Activated CD4-positive, alpha-beta T cell treated with anti-CD3 and anti-CD28 coated beads for 36 hours (primary cell): ENCODE measurements around the gene NT5C3B. TPM values are rescaled to one million over a fixed set of nuclear protein-coding genes. Genes with fewer than 3 reads are reported as not detected.
"Not testable (repeated sequence)": the region's sequence is repeated elsewhere in the genome, so short reads cannot be mapped to it uniquely, and the experiment has no call there.

Experiments used
- ATAC-seq: fragments of 200-7000 bp; cut with Tn5 transposase; one replicate; pipeline ENCODE4 v1.10.0; 2021; ENCODE audit warnings: mild to moderate bottlenecking, moderate library complexity
- CTCF ChIA-PET: fragments of 350-600 bp; sonication (Branson Sonifier 250); formaldehyde crosslinking; loops from one replicate; lab custom pipeline; 2021; ENCODE audit warnings: antibody characterized with exemption; lab: Charles Lee
- POLR2A ChIA-PET: fragments of 350-600 bp; sonication (Branson Sonifier 250); formaldehyde crosslinking; loops from one replicate; lab custom pipeline; 2021; ENCODE audit warnings: antibody characterized with exemption, inconsistent platforms; lab: Charles Lee
- DNase-seq: peaks from one replicate; pipeline ENCODE4 v3.0.0-alpha.2; 2020
- H3K27ac Mint-ChIP-seq: one replicate; pipeline ENCODE4 v1.8.0; 2021; ENCODE audit warnings: mixed read lengths
- H3K27me3 Mint-ChIP-seq: one replicate; pipeline ENCODE4 v1.8.0; 2021; ENCODE audit warnings: mixed read lengths
- H3K36me3 Mint-ChIP-seq: one replicate; pipeline ENCODE4 v1.8.0; 2021; ENCODE audit warnings: low read depth, mixed read lengths
- H3K4me1 Mint-ChIP-seq: one replicate; pipeline ENCODE4 v1.8.0; 2021; ENCODE audit warnings: mixed read lengths
- H3K4me3 Mint-ChIP-seq: one replicate; pipeline ENCODE4 v1.8.0; 2021; ENCODE audit warnings: mild to moderate bottlenecking, moderate library complexity, mixed read lengths
- H3K9me3 Mint-ChIP-seq: one replicate; pipeline ENCODE4 v1.8.0; 2021; ENCODE audit warnings: low read depth, mixed read lengths
- intact Hi-C, 2 experiments: fragments of 100-400 bp; cut with DNase I in 1 of 2; cut with micrococcal nuclease in 1 of 2; formaldehyde crosslinking; loops; one replicate each; pipeline versions ENCODE4 v1.14.2 to v1.15.1; 2022 to 2024; cut with DNase I, micrococcal nuclease
- total RNA-seq, 2 experiments: library from RNA; stranded (reverse); gene quantifications; one replicate each; pipeline ENCODE4 v1.2.3, GENCODE V29; 2021

Gene NT5C3B
- total RNA-seq, 2 experiments from 2014 or later, result 37.5 to 46.9 TPM

- CTCF ChIA-PET, result interaction anchor here (0.6 to 1.3 kb wide), 3 partner anchors 20 to 71 kb away, joined by 4 to 6 read pairs (median 5); no protein-coding TSS in a partner anchor
- POLR2A ChIA-PET, result interaction anchor here (0.7 kb wide), 1 partner anchor 40 kb away, joined by 4 read pairs; no protein-coding TSS in a partner anchor
Measured at GRCh38 chr17:41781404-41782110, 54.5 kb downstream of the NT5C3B start.

GRCh38 chr17:41779954-41780353 lies 56.1 kb downstream of the NT5C3B start:
- peaks cover 11% of the 10 kb centered on the region for H3K27me3 Mint-ChIP-seq
- DNase-seq, result no peak
- ATAC-seq, result no peak
- POLR2A ChIA-PET, result no interaction called here
- CTCF ChIA-PET, result interaction anchor here (0.7 kb wide), 1 partner anchor 54 kb away, joined by 3 read pairs; no protein-coding TSS in a partner anchor
- H3K4me1 Mint-ChIP-seq, result no peaks in the 10 kb centered on the region
- intact Hi-C loops, result no loop called here
- no peak overlapping the region for H3K4me3 Mint-ChIP-seq
- no peaks in the 10 kb centered on the region for H3K9me3 Mint-ChIP-seq
- no peaks in the 10 kb centered on the region for H3K36me3 Mint-ChIP-seq
- no peak overlapping the region for H3K27ac Mint-ChIP-seq

More at GRCh38 chr17:41781404-41782110, 54.5 kb downstream of the NT5C3B start:
- DNase-seq (no peak), ATAC-seq (no peak)
- H3K36me3 Mint-ChIP-seq, result no peaks in the 10 kb centered on the region
- H3K27ac Mint-ChIP-seq, result no peak overlapping the region
- intact Hi-C loops, result no loop called here
- H3K4me1 Mint-ChIP-seq, result no peaks in the 10 kb centered on the region
- peaks cover 14% of the 10 kb centered on the region for H3K27me3 Mint-ChIP-seq
- H3K4me3 Mint-ChIP-seq, result no peak overlapping the region
- H3K9me3 Mint-ChIP-seq, result no peaks in the 10 kb centered on the region

- CTCF ChIA-PET, result interaction anchor here (0.8 to 2.0 kb wide), 2 partner anchors 9 to 82 kb away, joined by 3 to 13 read pairs; partner anchors contain the start of gene JUP
- Mint-ChIP-seq H3K27me3 (no peaks in the 10 kb centered on the region), H3K4me3 (no peak overlapping the region), H3K9me3 (no peaks in the 10 kb centered on the region), H3K27ac (no peak overlapping the region), H3K36me3 (no peaks in the 10 kb centered on the region), H3K4me1 (no peaks in the 10 kb centered on the region)
- DNase-seq, result no peak
- intact Hi-C loops, result no loop called here
- POLR2A ChIA-PET, result no interaction called here
- ATAC-seq, result no peak
Measured at GRCh38 chr17:41777574-41778188, 58.4 kb downstream of the NT5C3B start.

GRCh38 chr17:41777157-41777573 lies 58.9 kb downstream of the NT5C3B start:
- no peaks in the 10 kb centered on the region for H3K9me3 Mint-ChIP-seq
- H3K4me3 Mint-ChIP-seq, result no peak overlapping the region
- CTCF ChIA-PET, result interaction anchor here (0.6 to 2.0 kb wide), 2 partner anchors 9 to 450 kb away, joined by 3 to 13 read pairs; partner anchors contain the start of gene JUP
- intact Hi-C loops, result no loop called here
- ATAC-seq, result no peak
- no peaks in the 10 kb centered on the region for H3K4me1 Mint-ChIP-seq
- no peaks in the 10 kb centered on the region for H3K27me3 Mint-ChIP-seq
- POLR2A ChIA-PET, result no interaction called here
- H3K27ac Mint-ChIP-seq, result no peak overlapping the region
- no peak for DNase-seq
- no peaks in the 10 kb centered on the region for H3K36me3 Mint-ChIP-seq

- H3K36me3 Mint-ChIP-seq, ATAC-seq, POLR2A ChIA-PET, H3K4me1 Mint-ChIP-seq, intact Hi-C loops, H3K27ac Mint-ChIP-seq, H3K27me3 Mint-ChIP-seq, H3K4me3 Mint-ChIP-seq, H3K9me3 Mint-ChIP-seq, DNase-seq: not testable (repeated sequence)
- CTCF ChIA-PET, result interaction anchor here (0.6 kb wide), 1 partner anchor 89 kb away, joined by 3 read pairs; the partner anchor contains the start of gene KLHL11
Measured at GRCh38 chr17:41776262-41776900, 59.7 kb downstream of the NT5C3B start.

- H3K4me3 Mint-ChIP-seq, result no peak overlapping the region
- H3K4me1 Mint-ChIP-seq, result no peaks in the 10 kb centered on the region
- no peaks in the 10 kb centered on the region for H3K27me3 Mint-ChIP-seq
- no peaks in the 10 kb centered on the region for H3K36me3 Mint-ChIP-seq
- no peaks in the 10 kb centered on the region for H3K9me3 Mint-ChIP-seq
- ATAC-seq, result no peak
- no peak overlapping the region for H3K27ac Mint-ChIP-seq
- no peak for DNase-seq
- intact Hi-C loops, result no loop called here
- CTCF ChIA-PET, result interaction anchor here (0.6 kb wide), 1 partner anchor 90 kb away, joined by 3 read pairs; the partner anchor contains the start of gene KLHL11
- POLR2A ChIA-PET, result no interaction called here
Measured at GRCh38 chr17:41775394-41776226, 60.4 kb downstream of the NT5C3B start.

Other genes starting within 250 kb of the NT5C3B start
- not detected for gene KRT14, start 249.3 kb downstream of the NT5C3B start, total RNA-seq
- not detected for gene KRT16, start 223.5 kb downstream of the NT5C3B start, total RNA-seq
- not detected for gene KRT17, start 211.7 kb downstream of the NT5C3B start, total RNA-seq
- gene EIF1, start 147.3 kb downstream of the NT5C3B start, total RNA-seq, result 100 to 1,000 TPM; 869 to 977 TPM
- not detected for gene GAST, start 123.9 kb downstream of the NT5C3B start, total RNA-seq
- not detected for gene HAP1, start 101.6 kb downstream of the NT5C3B start, total RNA-seq
- gene JUP, start 49.5 kb downstream of the NT5C3B start, total RNA-seq, result under 1 TPM; 0.34 to 0.54 TPM
- gene P3H4, start 24.3 kb downstream of the NT5C3B start, total RNA-seq, result 1 to 10 TPM; 1.5 to 2.0 TPM
- gene FKBP10, start 23.2 kb downstream of the NT5C3B start, total RNA-seq, result under 1 TPM; 0.39 to 0.42 TPM
- under 1 TPM; 0.19 to 0.21 TPM for gene KLHL10, start 1.6 kb upstream of the NT5C3B start, total RNA-seq
- 10 to 100 TPM; 16.4 to 18.0 TPM for gene KLHL11, start 29.2 kb upstream of the NT5C3B start, total RNA-seq
- gene ACLY, start 82.7 kb upstream of the NT5C3B start, total RNA-seq, result 100 to 1,000 TPM; 189 to 192 TPM
- gene ODAD4, start 94.4 kb upstream of the NT5C3B start, total RNA-seq, result 1 to 10 TPM in 1 of 2 experiments, under 1 TPM in 1; 0.81 to 1.1 TPM
- gene CNP, start 130.6 kb upstream of the NT5C3B start, total RNA-seq, result 10 to 100 TPM; 55.1 to 77.0 TPM
- 10 to 100 TPM; 86.6 to 94.8 TPM for gene DNAJC7, start 181.2 kb upstream of the NT5C3B start, total RNA-seq
- gene NKIRAS2, start 183.9 kb upstream of the NT5C3B start, total RNA-seq, result 10 to 100 TPM; 16.3 to 17.2 TPM
- under 1 TPM; 0.19 to 0.32 TPM for gene C17orf113, start 214.4 kb upstream of the NT5C3B start, total RNA-seq